ENCODE results near the gene RNF32.

DNA sequence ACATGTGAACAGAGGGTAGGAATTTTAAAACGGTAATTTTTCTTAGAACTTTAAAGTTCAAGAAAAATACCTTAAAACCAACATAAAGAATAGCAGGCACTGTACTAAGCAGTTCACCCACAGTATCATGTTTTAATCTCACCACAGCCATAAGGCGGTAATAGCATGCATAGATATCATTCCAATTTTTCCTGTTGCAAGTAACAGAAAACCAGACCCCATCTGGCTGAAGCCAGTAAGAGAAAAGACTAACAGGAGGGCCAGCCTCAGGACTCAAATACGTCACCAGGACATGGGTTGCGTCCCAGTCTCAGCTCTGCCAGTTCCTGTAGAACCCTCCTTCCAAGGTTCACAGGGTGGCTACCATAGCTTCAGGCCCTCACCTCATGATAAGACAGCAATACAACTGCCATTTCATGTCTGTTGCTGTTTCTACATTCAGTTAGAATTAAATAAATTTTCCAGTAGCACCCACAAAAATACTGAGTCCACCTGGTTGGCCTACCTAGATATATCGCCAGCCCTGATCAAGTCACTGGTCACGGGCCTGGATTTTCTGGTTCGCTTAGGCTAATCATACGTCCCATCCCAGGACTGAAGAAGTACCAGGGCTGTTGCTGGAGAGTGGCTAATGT, 2.0 kb upstream of the RNF32 start:
- TF ChIP-seq, protein P1, sequence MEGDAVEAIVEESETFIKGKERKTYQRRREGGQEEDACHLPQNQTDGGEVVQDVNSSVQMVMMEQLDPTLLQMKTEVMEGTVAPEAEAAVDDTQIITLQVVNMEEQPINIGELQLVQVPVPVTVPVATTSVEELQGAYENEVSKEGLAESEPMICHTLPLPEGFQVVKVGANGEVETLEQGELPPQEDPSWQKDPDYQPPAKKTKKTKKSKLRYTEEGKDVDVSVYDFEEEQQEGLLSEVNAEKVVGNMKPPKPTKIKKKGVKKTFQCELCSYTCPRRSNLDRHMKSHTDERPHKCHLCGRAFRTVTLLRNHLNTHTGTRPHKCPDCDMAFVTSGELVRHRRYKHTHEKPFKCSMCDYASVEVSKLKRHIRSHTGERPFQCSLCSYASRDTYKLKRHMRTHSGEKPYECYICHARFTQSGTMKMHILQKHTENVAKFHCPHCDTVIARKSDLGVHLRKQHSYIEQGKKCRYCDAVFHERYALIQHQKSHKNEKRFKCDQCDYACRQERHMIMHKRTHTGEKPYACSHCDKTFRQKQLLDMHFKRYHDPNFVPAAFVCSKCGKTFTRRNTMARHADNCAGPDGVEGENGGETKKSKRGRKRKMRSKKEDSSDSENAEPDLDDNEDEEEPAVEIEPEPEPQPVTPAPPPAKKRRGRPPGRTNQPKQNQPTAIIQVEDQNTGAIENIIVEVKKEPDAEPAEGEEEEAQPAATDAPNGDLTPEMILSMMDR (IDR thresholded peaks at IDR 0.05): no peak
- TF ChIP-seq POLR2A (IDR thresholded peaks at IDR 0.05): no peak
